ENCODE data around the gene GSTK1. TPM values are rescaled to one million over a fixed set of nuclear protein-coding genes. Genes with fewer than 3 reads are reported as not detected.

Gene GSTK1
- total and polyA plus RNA-seq, 2 of the 8 experiments (the other 6 are each of a cell fraction or from before 2014, with no cell fraction given): 25.5 to 32.5 TPM

DNA sequence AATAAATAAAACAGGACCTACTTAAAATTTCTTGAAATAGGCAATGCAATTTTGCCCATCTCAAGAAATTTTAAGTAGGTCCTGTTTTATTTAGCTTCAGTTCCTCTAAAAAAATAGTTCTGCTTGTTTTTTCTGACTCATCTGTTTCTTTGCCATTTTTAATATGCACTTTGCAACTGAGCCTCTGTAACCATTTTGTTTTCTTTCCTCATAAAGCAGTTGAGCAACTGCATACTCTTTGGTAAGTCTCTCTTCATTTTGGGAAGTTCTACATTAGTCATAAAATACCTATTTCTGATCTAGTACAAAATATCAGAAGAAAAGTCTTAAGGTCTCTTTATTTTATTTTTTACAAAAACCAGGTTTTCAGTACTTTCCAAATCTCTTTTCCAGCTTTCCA is 23.4 kb upstream of the GSTK1 start:
- Histone ChIP-seq H3K23ac (ENCODE audit: insufficient read length) (no peak overlapping the region), H2BK12ac (ENCODE audit: low read depth, low read length) (no peak overlapping the region), H2AFZ (ENCODE audit: low read length) (no peak overlapping the region), H3K4me1 (replicated peaks in 1 of 4; ENCODE audit: control insufficient read depth in 3 of 4, insufficient read depth in 4 of 4, low read length in 3 of 4) (no peaks in the 10 kb centered on the region), H3K23me2 (ENCODE audit: low read depth, low read length) (no peaks in the 10 kb centered on the region), H3K79me1 (ENCODE audit: low read depth, low read length) (no peaks in the 10 kb centered on the region), H3K4me2 (ENCODE audit: insufficient read depth in 1 of 2, low read depth in 2 of 2, low read length in 2 of 2) (no peak overlapping the region), H3K18ac (ENCODE audit: extremely low read depth, low read length) (no peak overlapping the region), H3K27me3 (replicated peaks in 1 of 4; ENCODE audit: control insufficient read depth in 3 of 4, extremely low read depth in 1 of 4, insufficient read depth in 3 of 4, low read length in 3 of 4) (no peaks in the 10 kb centered on the region; a peak in 1 of 7 replicates), H2AK5ac (ENCODE audit: low read depth, low read length) (no peak overlapping the region), H2BK120ac (replicated peaks; ENCODE audit: low read depth, low read length) (no peak overlapping the region), H2BK15ac (ENCODE audit: low read length) (no peak overlapping the region), H3K36me3 (ENCODE audit: control insufficient read depth in 2 of 4, insufficient read depth in 4 of 4, low read length in 3 of 4) (no peaks in the 10 kb centered on the region), H4K8ac (ENCODE audit: extremely low read depth, insufficient read depth, low read length) (no peak overlapping the region), H4K5ac (ENCODE audit: insufficient read length, low read depth, low read length) (no peak overlapping the region), H3K14ac (ENCODE audit: insufficient read length) (no peak overlapping the region), H3K9me3 (ENCODE audit: insufficient read depth in 2 of 2, low read depth in 1 of 2, low read length in 1 of 2) (peaks cover 2 to 3% of the 10 kb centered on the region in 2 experiments; a peak in 2 of 4 replicates), H3K4ac (replicated peaks; ENCODE audit: insufficient read length, low read depth, low read length) (no peak overlapping the region), H4K20me1 (replicated peaks in 1 of 2; ENCODE audit: control insufficient read depth in 1 of 2, insufficient read depth in 2 of 2, low read length in 2 of 2) (no peaks in the 10 kb centered on the region), H3K4me3 (ENCODE audit: extremely low read depth in 1 of 4, insufficient read depth in 2 of 4, low read depth in 3 of 4, low read length in 4 of 4) (no peak overlapping the region), H3K27ac (ENCODE audit: low read depth, low read length) (no peak overlapping the region), H2BK5ac (ENCODE audit: low read depth, low read length) (no peak overlapping the region), H2BK20ac (ENCODE audit: low read length) (no peak overlapping the region), H4K91ac (replicated peaks; ENCODE audit: insufficient read length, low read length) (no peak overlapping the region), H3K79me2 (ENCODE audit: control insufficient read depth in 1 of 2, insufficient read depth in 2 of 2, low read length in 2 of 2) (no peaks in the 10 kb centered on the region), H3K56ac (replicated peaks; ENCODE audit: insufficient read length, low read depth, low read length) (no peak overlapping the region), H3K9ac (replicated peaks in 1 of 4; ENCODE audit: extremely low read depth in 1 of 4, low read depth in 3 of 4, low read length in 3 of 4) (no peak overlapping the region)
- POLR2A ChIA-PET (ENCODE audit: partially characterized antibody): interaction anchor here (1.4 kb wide), 1 partner anchor 71 kb away, joined by 3 read pairs; no protein-coding TSS in a partner anchor
- TF ChIP-seq SIN3A (conservative IDR thresholded peaks at IDR 0.05 in 1 of 2, IDR thresholded peaks at IDR 0.05 in 1 of 2; ENCODE audit: low read depth in 1 of 2, low read length in 2 of 2) (no peak), NANOG (IDR thresholded peaks at IDR 0.05; ENCODE audit: insufficient read depth, low read depth, low read length, poor library complexity, severe bottlenecking) (no peak), CBX8 (IDR thresholded peaks at IDR 0.05; ENCODE audit: borderline replicate concordance, low read depth, low read length) (no peak), SRF (IDR thresholded peaks at IDR 0.05; ENCODE audit: low read depth, low read length) (no peak), SP4 (IDR thresholded peaks at IDR 0.05; ENCODE audit: low read length) (no peak), CEBPB (IDR thresholded peaks at IDR 0.05; ENCODE audit: low read depth, low read length) (no peak), TBP (IDR thresholded peaks at IDR 0.05; ENCODE audit: low read depth, low read length) (no peak), SP2 (IDR thresholded peaks at IDR 0.05; ENCODE audit: low read length) (no peak), HDAC6 (IDR thresholded peaks at IDR 0.05; ENCODE audit: low read depth, low read length) (no peak)
- TF ChIP-seq, protein P1, sequence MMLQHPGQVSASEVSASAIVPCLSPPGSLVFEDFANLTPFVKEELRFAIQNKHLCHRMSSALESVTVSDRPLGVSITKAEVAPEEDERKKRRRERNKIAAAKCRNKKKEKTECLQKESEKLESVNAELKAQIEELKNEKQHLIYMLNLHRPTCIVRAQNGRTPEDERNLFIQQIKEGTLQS (IDR thresholded peaks at IDR 0.05; ENCODE audit: insufficient read depth, low read depth, low read length): no peak
- DNase-seq (ENCODE audit: low read depth in 1 of 2, low spot score in 2 of 2) (no peak), FAIRE-seq (no peak)
- CTCF ChIA-PET (ENCODE audit: partially characterized antibody): interaction anchor here (0.6 to 6.5 kb wide), 40 partner anchors 8 to 764 kb away, joined by 3 to 91 read pairs (median 6); partner anchors contain the start of genes CLCN1, EPHA1, GSTK1 and TAS2R40
